HG02840 (cell line): ENCODE measurements around the gene LSM14A.
"Not testable (repeated sequence)": the region's sequence is repeated elsewhere in the genome, so short reads cannot be mapped to it uniquely, and the experiment has no call there.

Source experiments
- ATAC-seq: cut with Tn5 transposase; IDR thresholded peaks from one replicate; pipeline ENCODE4 v1.9.1; 2021; ENCODE audit warnings: mild to moderate bottlenecking, moderate library complexity, moderate number of reproducible peaks; ENCODE audit not compliant: unreplicated experiment, low FRiP score

LSM14A gene

GRCh38 chr19:34226036-34226435 is 53.7 kb downstream of the LSM14A start:
- no peak for ATAC-seq

GRCh38 chr19:34228347-34228746 is 56.0 kb downstream of the LSM14A start:
- no peak for ATAC-seq

GRCh38 chr19:34228762-34229161 is 56.5 kb downstream of the LSM14A start:
- ATAC-seq: no peak

GRCh38 chr19:34229721-34230120 is 57.4 kb downstream of the LSM14A start:
- no peak for ATAC-seq

GRCh38 chr19:34230820-34231219 is 58.5 kb downstream of the LSM14A start:
- no peak for ATAC-seq

- no peak for ATAC-seq
Measured at GRCh38 chr19:34231439-34231838, 59.1 kb downstream of the LSM14A start.

GRCh38 chr19:34232566-34233481 is 60.5 kb downstream of the LSM14A start:
- no peak for ATAC-seq

GRCh38 chr19:34235425-34235940 is 63.2 kb downstream of the LSM14A start:
- ATAC-seq: no peak

- no peak for ATAC-seq
Measured at GRCh38 chr19:34236035-34236987, 64.0 kb downstream of the LSM14A start.

GRCh38 chr19:34237283-34237682 is 65.0 kb downstream of the LSM14A start:
- no peak for ATAC-seq

GRCh38 chr19:34237939-34238338 is 65.6 kb downstream of the LSM14A start:
- no peak for ATAC-seq

GRCh38 chr19:34241513-34242337 is 69.4 kb downstream of the LSM14A start:
- ATAC-seq: no peak

GRCh38 chr19:34243138-34243875 is 71.0 kb downstream of the LSM14A start:
- ATAC-seq: not testable (repeated sequence)

GRCh38 chr19:34243876-34244578 is 71.7 kb downstream of the LSM14A start:
- no peak for ATAC-seq

GRCh38 chr19:34244611-34245299 is 72.5 kb downstream of the LSM14A start:
- no peak for ATAC-seq

- no peak for ATAC-seq
Measured at GRCh38 chr19:34246340-34246739, 74.0 kb downstream of the LSM14A start.

- no peak for ATAC-seq
Measured at GRCh38 chr19:34248941-34249340, 76.6 kb downstream of the LSM14A start.

- not testable (repeated sequence) for ATAC-seq
Measured at GRCh38 chr19:34253167-34253566, 80.9 kb downstream of the LSM14A start.
